ENCODE measurements around the gene RLF.

- TF ChIP-seq REST (IDR thresholded peaks at IDR 0.05; ENCODE audit: insufficient read depth in 1 of 2, low read depth in 2 of 2, low read length in 2 of 2): no peak
- no peak for TF ChIP-seq TAF1 (IDR thresholded peaks at IDR 0.05; ENCODE audit: borderline replicate concordance, insufficient read depth, low read length)
- TF ChIP-seq POLR2AphosphoS5 (IDR thresholded peaks at IDR 0.05; ENCODE audit: low read depth, low read length): no peak
Measured at GRCh38 chr1:40155135-40155534, 6.1 kb upstream of the RLF start.

Data from PFSK-1 (cell line).